Suppressor macrophage treated with lipopolysaccharide for 1 hour (primary cell): ENCODE results near the gene NPBWR2.
"Not testable (repeated sequence)": the region's sequence is repeated elsewhere in the genome, so short reads cannot be mapped to it uniquely, and the experiment has no call there.

ENCODE experiments used
- DNase-seq, 3 donors: peaks; one replicate each; pipeline ENCODE4 v3.0.0-alpha.2; 2020 to 2022

NPBWR2 gene

DNA sequence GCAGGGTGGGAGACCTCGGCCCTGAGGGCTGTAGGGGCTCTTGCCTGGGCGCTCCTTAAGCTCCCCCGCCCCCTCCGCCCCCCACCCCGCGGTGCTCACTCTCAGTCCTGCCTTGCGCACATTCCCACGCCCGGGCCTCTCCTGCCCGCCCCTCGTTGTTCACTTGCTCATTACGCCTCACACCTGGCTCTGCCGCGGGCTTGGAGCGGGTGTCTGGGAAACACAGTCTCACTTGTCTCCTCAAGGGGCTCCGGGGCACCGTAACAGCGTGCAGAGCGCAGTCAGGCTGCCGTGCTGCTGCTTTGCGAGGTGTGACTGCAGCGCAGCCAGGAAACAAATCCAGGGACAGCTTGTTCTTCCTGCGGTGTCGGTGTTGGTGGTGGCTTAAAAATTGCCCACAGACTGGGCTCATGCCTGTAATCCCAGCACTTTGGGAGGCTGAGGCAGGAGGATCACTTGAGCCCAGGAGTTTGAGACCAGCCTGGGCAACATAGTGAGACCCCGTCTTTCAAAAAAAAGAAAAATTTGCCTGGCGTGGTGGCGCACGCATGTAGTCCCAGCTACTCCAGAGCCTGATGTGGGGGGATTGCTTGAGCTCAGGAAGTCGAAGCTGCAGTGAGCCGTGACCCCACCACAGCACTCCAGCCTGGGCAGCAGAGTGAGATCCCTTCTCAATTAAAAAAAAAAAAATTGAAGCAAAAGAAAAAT is 4.6 kb downstream of the NPBWR2 start:
- DNase-seq, result peak in 1 of 3 donors; percentile 17

DNA sequence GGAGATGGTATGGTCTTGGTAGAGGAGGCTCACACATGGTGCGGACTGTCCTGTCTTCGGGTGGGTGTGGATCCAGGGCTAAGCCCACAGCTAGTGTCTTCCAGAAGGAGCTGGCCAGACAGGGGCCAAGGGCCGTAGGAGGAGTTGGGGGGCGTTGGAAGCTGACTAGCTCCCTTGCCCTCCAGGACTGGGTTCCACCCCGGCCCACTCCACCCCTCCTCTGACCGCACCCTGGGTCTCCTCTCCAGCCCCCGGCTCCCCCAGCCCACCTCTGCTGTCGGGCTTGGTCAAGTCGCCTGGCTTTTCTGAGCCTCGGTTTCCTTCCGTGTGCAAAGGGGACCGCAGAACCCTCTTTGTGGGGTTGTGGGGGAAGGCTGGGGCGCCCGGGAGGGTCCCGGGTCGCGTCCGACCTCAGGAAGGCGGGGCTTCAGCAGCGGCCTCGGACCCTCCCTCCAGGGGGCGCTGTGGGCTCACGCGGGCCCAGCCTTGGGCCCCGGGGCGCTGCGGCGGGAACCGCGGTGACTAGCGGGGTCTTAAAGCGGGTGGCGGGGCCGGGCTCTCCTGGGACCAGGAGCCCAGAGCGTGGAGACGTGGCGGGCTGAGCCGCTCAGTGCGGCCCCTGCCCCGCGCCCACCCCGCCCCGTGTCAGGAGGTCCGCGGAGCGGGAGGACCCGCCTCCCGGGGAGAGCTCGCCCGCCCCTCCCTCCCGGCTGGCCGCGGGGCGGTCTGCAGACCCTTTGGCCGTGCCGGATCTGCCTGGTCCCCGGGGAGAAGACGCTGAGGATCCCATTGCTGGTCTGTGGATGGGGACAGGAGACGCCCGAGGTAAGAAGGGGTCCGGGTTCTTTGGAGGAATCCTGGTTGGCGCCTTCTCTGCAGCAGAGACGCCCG is 5.4 kb downstream of the NPBWR2 start:
- peak; percentile 58 to 86 (median 66) for DNase-seq

DNA sequence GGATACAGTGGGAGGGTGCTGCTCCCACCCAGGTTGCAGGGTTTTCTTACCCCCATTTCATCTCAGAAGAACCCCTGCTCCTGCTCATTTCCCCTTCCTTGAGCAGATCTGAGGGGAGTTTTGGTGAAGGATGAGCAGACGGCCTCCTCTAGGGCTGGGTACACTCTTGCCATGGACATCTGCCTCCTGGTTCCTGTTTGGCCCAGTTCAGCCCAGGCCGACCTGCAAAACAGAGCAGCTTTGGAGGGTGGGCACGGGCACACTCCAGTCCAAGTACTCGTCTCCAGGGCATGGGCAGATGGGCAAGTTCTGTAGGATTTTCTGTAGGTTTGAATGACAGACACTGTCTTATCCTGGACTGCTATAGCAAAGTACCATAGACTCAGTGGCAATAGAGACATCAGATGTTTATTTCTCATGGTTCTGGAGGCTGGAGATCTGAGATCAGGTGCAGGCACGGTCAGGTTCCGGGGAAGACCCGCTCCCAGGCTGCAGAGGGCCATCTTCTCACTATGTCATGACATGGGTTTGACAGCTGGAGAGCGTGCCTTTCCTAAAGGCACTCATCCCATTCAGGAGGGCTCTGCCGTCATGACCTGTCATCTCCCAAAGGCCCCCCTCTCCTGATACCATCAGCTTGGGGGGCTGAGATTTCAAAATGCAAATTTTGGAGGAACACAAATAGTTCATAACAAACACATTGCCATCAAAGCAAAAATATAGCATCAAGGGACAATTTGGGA is 6.2 kb downstream of the NPBWR2 start:
- peak in 1 of 3 donors; percentile 12 for DNase-seq

DNA sequence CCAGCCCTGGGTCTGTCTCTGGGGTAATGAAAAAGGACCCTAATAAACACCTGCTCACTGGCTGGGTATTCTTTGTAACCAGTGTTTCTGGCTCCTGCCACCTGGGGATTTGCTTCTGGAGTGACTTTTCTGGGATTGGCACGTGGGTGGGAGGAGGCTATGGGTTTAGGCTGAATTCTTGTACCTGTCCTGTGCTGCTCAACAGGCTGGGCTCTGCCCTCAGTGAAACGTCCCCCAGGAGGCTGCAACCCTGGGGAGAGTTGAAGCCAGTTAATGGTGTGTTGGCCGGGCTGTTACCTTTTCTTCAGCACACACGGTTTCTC is 6.8 kb downstream of the NPBWR2 start:
- DNase-seq, result peak in 1 of 3 donors; percentile 3

DNA sequence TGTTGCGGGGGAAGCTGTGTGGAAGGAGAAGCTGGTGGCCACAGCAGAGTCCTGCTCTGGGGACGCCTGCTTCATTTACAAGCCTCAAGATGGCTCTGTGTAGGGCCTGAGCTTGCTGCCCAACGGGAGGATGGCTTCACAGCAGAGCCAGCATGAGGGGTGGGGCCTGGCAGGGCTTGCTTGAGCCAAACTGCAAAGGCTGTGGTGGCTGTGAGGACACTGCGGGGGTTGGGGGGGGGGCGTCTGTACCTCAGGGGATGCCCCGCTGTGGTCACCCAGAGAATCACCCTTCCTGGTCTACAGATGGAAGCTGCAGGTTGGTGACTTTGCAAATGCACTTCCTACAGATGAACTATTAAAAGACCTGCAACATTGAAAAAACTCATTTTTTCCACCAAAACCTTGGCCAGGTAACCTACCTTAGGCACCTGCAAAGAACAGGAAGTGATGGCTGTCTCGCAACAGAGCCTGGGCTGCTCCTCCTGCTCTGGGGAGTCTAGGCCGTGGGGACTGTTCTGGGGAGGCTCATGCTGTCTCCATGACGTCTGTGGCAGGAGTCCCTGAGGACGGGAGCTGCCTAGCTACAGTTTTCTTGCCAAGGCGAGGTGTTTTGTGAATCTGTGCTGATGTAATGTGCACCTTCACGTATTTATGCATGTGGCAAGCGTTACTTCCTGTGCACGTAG is 7.3 kb downstream of the NPBWR2 start:
- DNase-seq, result peak in 1 of 3 donors; percentile 5

DNA sequence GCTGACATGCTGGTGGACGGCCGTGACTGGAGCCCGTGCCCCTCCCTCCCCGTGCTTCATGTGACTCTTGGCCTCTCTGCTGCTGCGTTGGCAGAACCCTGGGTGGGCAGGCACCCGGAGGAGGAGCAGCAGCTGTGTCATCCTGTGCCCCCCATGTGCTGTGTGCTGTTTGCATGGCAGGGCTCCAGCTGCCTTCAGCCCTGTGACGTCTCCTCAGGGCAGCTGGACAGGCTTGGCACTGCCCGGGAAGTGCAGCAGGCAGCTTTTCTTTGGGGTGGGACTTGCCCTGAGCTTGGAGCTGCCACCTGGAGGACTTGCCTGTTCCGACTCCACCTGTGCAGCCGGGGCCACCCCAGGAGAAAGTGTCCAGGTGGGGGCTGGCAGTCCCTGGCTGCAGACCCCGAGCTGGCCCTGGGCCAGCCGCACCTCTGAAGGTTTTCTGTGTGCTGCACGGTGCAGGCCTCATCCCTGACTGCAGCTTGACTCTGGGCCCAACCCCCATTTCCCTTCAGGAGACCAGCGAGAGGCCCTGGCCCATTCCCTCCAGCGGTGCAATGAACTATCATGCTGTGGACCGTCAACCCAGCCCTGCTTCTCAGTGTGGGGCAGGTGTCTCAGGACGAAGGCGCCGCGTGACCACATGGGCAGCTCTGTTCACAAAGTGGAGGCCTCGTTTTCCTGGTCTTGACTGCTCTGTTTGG is 8.1 kb downstream of the NPBWR2 start:
- peak in 1 of 3 donors; percentile 8 for DNase-seq

DNA sequence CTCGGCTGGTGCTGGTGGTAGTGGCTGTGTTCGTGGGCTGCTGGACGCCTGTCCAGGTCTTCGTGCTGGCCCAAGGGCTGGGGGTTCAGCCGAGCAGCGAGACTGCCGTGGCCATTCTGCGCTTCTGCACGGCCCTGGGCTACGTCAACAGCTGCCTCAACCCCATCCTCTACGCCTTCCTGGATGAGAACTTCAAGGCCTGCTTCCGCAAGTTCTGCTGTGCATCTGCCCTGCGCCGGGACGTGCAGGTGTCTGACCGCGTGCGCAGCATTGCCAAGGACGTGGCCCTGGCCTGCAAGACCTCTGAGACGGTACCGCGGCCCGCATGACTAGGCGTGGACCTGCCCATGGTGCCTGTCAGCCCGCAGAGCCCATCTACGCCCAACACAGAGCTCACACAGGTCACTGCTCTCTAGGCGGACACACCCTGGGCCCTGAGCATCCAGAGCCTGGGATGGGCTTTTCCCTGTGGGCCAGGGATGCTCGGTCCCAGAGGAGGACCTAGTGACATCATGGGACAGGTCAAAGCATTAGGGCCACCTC is 8.8 kb downstream of the NPBWR2 start:
- DNase-seq, result peak in 1 of 3 donors; percentile 9

DNA sequence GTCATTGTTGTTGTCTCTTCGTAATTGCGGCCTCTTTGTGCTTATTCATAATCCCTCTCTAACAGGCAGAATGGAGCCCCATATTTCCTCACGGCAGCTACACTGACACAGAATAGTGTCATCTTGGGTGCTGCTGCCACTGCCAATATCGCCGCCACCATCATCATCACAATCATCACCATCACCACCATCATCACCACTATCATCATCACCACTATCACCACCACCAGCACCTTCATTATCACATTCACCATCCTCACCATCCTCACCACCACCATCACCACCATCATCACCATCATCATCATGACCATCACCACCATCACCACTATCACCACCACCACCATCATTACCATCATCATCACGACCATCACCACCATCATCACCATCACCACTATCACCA is 10.8 kb downstream of the NPBWR2 start:
- DNase-seq, result no peak

DNA sequence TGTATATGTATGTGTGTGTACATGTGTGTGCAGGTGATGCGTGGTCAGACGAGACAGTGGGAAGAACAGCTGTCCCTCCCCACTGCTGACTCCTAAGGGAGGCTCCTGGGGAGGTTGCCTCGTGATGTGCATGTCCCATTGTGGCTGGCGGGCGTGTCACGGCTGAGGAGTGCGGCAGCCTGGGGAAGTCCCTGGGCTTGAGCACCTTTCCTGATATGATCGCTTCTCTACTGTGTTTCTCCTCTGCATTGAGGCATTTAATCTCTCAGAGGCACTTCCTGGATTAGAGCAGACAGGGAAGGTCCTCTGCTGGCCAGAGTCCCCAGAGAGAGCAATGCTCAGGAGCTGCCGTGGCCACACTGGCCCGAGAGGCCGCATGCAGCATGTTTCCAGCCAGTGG is 11.4 kb downstream of the NPBWR2 start:
- DNase-seq, result no peak

DNA sequence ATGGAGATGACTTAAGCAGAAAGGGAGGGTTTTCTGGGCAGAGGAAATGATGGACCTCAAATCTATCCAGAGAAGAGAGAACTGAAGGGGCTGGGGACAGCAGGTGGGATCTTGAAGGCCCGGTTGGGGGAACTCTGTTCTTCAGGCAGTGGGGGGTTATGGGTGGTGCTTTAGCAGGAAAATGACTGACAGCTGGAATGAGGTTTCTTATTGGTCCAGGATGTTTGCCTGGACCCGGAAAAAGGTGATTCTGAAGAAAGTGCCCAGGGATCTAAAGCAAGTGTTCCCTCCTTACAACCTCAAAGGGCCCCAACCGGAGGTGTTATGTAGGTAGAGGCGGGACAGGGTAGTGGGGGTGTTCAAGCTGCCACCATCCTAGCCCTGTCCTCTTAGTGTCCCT is 11.9 kb downstream of the NPBWR2 start:
- DNase-seq, result no peak

DNA sequence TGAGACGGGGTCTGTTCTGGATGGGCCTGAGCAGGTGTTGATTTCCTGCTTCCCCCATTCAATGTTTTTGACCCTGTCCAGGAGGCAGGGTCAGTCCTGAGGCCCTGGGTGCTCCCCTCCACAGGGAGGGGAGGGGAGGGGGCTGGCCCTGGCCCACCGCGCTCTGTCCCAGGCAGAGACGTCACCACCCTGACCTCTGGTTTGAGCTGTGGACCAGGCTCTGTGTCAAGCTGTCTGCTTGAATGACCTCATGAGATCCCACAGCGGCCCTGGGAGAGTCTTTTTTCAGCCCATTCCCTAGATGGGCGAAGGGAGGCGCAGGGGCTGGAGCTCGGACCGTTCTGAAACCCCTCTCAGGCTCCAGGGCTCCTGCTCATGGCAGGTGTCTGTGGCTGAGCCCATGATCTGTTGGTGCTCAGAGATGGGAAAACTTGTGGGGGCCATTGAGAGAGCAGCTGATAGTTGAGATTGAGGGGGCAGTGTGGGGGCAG is 14.3 kb downstream of the NPBWR2 start:
- DNase-seq, result no peak

DNA sequence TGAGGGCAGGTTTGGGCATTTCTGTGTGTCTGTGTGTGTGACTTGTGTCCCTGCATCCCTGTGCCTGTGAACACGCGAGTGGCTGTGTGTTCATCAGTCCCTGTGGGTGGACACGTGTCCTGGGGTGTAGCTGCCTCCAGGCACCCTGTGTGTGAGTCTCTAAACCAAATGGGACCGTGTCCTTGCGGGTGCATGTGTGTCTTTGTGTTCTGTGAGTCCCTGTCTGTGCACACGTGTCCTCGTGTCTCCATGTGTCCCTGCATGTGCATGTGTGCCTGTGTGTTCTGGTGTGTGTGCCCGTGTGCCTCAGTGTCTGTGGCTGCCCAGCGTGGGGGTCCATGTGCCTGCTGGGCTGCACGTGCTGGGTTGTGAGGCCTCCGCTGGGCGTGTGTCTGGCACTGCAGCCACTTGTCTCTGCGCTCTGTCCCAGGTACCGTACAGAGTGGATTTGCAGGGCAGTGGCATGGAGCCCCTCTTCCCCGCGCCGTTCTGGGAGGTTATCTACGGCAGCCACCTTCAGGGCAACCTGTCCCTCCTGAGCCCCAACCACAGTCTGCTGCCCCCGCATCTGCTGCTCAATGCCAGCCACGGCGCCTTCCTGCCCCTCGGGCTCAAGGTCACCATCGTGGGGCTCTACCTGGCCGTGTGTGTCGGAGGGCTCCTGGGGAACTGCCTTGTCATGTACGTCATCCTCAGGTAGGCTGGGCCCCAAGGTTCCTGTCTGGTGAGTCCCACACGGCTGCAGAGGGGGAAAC is 14.9 kb downstream of the NPBWR2 start:
- no peak for DNase-seq

DNA sequence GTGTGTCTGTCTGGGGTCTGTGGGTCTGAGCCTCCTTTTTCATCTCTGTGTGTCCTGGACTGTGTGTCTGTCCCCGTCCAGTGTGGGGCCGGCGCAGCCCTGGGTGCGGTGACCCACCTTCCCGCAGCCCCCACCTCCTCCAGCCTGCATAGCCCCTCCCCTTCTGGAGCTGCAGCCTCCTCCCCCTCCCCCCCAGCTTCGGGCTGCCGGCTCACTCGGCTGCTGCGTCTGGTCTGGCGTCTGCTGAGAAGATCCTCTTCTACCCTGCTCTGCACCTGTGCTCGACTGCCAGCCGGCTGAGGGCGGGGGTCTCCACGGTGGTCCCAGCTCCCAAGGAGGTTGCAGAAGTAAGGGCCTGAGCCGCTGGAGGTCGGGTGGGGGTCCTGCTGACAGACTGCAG is 15.6 kb downstream of the NPBWR2 start:
- DNase-seq, result no peak

DNA sequence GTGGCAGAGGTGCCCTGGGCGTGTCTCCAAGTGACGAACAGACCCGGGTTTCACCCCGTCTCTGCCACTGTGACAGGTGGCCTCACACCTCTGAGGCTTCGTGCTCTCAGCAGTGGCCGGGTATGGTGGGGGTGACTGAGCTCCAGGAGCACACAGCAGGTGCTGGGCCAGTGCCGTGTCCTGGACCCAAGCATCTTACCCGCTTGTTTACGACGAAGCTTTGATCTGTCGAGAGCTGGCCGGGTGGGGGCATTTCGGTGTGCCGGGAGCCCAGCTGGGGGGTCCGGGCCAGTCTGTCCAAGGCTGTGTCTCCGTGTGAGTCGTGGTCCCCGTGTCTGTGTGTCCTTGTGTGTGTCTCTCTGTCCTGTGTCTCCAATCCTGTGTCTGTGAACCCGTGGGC is 16.0 kb downstream of the NPBWR2 start:
- DNase-seq, result no peak

DNA sequence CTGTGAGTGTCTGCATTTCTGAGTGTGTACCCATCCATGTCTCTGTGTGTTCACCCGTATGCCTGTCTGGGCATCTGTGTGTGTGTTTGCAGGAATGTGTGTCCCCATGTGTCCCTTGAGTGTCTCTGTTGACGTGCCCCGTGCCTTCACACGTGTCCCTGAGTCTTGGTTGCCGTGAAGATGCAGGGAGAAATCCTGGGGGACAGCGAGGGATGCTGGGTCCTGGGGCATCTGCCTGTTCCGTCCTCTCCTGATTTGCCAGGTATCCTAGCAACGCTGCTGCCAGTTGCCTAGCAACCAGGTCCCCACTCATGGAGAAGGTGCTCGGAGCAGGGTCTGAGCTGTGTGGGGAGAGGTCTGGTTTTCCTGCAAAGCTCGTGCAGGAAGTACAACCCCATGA is 17.2 kb downstream of the NPBWR2 start:
- DNase-seq, result no peak

DNA sequence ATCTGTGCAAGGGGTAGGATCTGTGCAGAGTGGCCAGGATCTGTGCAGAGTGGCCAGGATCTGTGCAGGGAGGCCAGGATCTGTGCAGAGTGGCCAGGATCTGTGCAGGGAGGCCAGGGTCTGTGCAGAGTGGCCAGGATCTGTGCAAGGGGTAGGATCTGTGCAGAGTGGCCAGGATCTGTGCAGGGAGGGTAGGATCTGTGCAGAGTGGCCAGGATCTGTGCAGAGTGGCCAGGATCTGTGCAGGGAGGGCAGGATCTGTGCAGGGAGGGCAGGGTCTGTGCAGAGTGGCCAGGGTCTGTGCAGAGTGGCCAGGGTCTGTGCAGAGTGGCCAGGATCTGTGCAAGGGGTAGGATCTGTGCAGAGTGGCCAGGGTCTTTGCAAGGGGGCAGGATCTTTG is 18.8 kb downstream of the NPBWR2 start:
- not testable (repeated sequence) for DNase-seq

DNA sequence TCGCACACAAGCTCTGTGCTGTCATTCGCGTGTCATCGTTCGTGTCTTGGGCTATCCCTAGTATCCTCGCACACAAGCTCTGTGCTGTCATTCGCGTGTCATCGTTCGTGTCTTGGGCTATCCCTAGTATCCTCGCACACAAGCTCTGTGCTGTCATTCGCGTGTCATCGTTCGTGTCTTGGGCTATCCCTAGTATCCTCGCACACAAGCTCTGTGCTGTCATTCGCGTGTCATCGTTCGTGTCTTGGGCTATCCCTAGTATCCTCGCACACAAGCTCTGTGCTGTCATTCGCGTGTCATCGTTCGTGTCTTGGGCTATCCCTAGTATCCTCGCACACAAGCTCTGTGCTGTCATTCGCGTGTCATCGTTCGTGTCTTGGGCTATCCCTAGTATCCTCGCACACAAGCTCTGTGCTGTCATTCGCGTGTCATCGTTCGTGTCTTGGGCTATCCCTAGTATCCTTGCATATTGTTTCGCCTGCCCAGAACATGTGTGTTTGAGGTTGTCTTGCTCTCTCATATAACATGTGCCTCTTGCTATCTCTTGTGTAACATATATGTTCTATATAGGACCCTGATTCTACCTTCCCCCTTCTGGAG is 20.0 kb downstream of the NPBWR2 start:
- not testable (repeated sequence) for DNase-seq

DNA sequence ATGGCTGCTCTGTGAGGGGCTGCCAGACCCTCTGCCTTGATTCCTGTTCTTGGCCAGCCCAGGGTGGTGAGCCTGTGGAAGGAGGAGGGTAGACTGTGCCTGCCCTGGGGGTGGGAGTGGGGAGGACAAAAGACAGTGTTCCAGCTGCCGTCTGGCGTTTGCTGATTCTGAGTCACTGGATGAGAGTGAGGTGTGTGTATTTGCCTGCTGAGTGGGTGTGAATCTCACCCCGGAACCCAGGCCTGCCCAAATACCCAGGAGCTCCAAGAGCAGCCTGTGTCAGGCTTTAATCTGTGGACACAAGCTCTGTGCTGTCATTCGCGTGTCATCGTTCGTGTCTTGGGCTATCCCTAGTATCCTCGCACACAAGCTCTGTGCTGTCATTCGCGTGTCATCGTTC is 20.6 kb downstream of the NPBWR2 start:
- DNase-seq, result no peak

DNA sequence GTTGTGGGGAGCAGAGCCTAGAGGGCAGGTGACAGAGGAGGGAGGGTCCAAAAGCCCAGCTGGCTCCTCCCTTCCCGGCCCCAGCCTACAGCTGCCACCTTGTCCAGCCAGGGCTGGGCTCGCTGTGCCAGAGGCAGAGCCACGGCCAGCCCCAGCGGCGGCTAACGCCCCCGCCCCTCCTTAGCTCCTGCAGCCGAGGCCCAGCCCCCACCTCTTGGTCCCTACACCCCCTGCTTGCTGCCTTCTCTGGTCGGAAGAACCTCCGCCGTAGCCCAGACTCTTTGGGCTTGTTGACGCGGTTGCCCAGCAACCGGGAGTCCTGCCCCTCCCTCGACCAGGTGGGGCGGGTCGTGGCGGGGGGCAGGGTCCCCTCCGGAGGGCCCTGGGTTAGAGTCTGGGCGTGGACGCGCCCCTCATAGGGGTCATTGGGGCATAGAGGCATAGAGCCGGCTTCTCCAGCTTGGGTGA is 22.6 kb downstream of the NPBWR2 start:
- DNase-seq, result no peak
